Breast epithelium (tissue), 3 donors: ENCODE results near the gene BCL7A.

Source experiments
- POLR2AphosphoS5 ChIP-seq, 3 donors: sonication (generic); formaldehyde crosslinking; IDR thresholded peaks; one replicate each; pipeline ENCODE4 v1.6.1; 2017; ENCODE audit warnings: antibody characterized with exemption in 3 of 3
- TF ChIP-seq, protein P1 (sequence below), 3 donors: fragments of 450-650 bp; IDR thresholded peaks; one replicate each; pipeline ENCODE4 v1.5.1; 2016 to 2017; ENCODE audit warnings: antibody characterized with exemption in 3 of 3, mild to moderate bottlenecking in 3 of 3, moderate library complexity in 3 of 3

- TF ChIP-seq, protein P1, sequence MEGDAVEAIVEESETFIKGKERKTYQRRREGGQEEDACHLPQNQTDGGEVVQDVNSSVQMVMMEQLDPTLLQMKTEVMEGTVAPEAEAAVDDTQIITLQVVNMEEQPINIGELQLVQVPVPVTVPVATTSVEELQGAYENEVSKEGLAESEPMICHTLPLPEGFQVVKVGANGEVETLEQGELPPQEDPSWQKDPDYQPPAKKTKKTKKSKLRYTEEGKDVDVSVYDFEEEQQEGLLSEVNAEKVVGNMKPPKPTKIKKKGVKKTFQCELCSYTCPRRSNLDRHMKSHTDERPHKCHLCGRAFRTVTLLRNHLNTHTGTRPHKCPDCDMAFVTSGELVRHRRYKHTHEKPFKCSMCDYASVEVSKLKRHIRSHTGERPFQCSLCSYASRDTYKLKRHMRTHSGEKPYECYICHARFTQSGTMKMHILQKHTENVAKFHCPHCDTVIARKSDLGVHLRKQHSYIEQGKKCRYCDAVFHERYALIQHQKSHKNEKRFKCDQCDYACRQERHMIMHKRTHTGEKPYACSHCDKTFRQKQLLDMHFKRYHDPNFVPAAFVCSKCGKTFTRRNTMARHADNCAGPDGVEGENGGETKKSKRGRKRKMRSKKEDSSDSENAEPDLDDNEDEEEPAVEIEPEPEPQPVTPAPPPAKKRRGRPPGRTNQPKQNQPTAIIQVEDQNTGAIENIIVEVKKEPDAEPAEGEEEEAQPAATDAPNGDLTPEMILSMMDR (IDR thresholded peaks at IDR 0.05): no peak
- TF ChIP-seq POLR2AphosphoS5 (IDR thresholded peaks at IDR 0.05): peak in 1 of 3 donors; percentile 20
These were observed at the start of gene BCL7A for GRCh38 chr12:122021822-122022392.
